GM10266 (cell line): ENCODE measurements around the gene ACTA2.

Experiments used
- DNase-seq: peaks from one replicate; pipeline ENCODE4 v3.0.0; 2012; ENCODE audit errors: extremely low spot score
- CTCF ChIP-seq: IDR thresholded peaks from 2 replicates; pipeline ENCODE4 v1.5.1; 2012; ENCODE audit warnings: mild to moderate bottlenecking, low read depth; ENCODE audit not compliant: control insufficient read depth, insufficient read depth; ENCODE audit errors: missing control alignments

Gene ACTA2

GRCh38 chr10:88901206-88901983 lies 51.2 kb downstream of the ACTA2 start:
- TF ChIP-seq CTCF, result no peak
- peak; percentile 43 for DNase-seq

GRCh38 chr10:88899886-88900285 lies 52.7 kb downstream of the ACTA2 start:
- TF ChIP-seq CTCF, result no peak
- DNase-seq, result no peak

GRCh38 chr10:88898727-88899126 lies 53.8 kb downstream of the ACTA2 start:
- peak; percentile 5 for TF ChIP-seq CTCF
- no peak for DNase-seq

GRCh38 chr10:88896994-88897853 lies 55.3 kb downstream of the ACTA2 start:
- DNase-seq, result no peak
- TF ChIP-seq CTCF, result no peak

GRCh38 chr10:88896372-88896993 lies 56.1 kb downstream of the ACTA2 start:
- TF ChIP-seq CTCF, result no peak
- no peak for DNase-seq

- TF ChIP-seq CTCF, result no peak
- DNase-seq, result no peak
Observed at GRCh38 chr10:88895250-88895649, 57.3 kb downstream of the ACTA2 start.
